ENCODE data around the gene CTAG2.
"Not testable (repeated sequence)": the region's sequence is repeated elsewhere in the genome, so short reads cannot be mapped to it uniquely, and the experiment has no call there.

CTAG2 gene

GRCh38 chrX:154645745-154646378 lies 7.5 kb downstream of the CTAG2 start:
- DNase-seq (ENCODE audit: low spot score): not testable (repeated sequence)

DNA sequence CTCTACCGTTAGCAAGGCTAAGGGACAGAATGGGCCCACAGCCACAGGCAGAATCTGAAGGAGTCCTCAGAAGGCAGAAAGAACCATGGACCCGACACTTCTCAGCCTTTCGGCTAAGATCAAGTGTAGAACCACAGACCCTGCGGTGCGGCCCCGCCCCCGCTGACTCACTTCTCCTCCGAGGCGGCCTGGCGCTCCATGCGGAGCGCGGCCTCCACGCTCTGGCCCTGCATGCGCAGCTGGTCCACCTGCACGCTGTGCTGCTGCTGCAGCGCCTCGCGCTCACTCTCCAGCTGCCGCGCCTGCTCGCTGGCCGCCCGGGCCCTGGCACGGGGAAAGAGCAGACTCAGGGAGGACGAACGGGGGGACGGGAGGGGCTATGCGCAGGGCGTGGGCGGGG lies 9.7 kb downstream of the CTAG2 start:
- not testable (repeated sequence) for DNase-seq (ENCODE audit: low spot score)

GRCh38 chrX:154641740-154642139 lies 11.6 kb downstream of the CTAG2 start:
- not testable (repeated sequence) for DNase-seq (ENCODE audit: low spot score)

DNA sequence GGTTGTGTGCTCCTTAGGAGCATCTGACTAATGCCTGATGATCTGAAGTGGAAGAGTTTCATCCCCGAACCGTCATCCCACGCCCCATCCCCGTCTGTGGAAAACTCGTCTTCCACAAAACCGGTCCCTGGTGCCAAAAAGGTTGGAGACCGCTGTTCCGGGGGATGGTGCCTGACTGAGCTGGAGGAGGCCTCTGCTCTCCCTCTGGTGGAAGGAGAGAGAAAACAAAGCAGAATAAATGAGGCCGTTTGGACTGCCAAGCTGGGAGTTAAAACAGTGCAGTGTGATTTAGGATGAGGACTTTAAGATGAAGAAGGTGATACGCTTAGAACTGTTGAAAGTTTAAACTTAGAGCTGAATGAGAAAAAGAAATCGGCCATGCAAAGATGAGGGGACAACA lies 19.7 kb downstream of the CTAG2 start:
- not testable (repeated sequence) for DNase-seq (ENCODE audit: low spot score)

DNA sequence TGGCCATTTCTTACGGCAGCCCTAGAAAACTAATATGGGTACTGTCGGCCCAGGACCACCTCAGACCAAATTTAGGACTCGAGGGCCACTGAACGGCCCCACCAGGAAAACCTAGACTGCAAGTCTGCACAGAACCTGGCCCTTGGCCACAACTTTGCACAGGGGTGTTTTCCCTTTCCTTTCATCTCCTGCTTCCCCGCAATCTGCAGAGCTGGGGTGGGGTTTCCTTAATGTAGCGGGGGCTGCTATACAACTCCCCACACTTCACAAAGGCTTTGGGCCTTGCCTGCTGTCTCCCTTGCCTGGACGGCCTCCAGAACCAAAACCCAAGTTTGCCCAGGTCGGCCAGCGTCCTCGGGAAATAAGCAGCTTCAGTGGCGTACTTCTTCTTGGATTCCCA lies 22.4 kb downstream of the CTAG2 start:
- DNase-seq (ENCODE audit: low spot score): not testable (repeated sequence)

- DNase-seq (ENCODE audit: low spot score): not testable (repeated sequence)
Measured at GRCh38 chrX:154628960-154629359, 24.4 kb downstream of the CTAG2 start.

GRCh38 chrX:154620767-154621414 lies 32.5 kb downstream of the CTAG2 start:
- DNase-seq (ENCODE audit: low spot score): not testable (repeated sequence)

- DNase-seq (ENCODE audit: low spot score): not testable (repeated sequence)
Measured at GRCh38 chrX:154619182-154619581, 34.2 kb downstream of the CTAG2 start, which contains the start of gene CTAG1B. Gene CTAG1B, minus strand, starts transcription at chrX:154619282. Its CDS starts 64 bp downstream, at chrX:154619218.

GRCh38 chrX:154613586-154613985 lies 39.8 kb downstream of the CTAG2 start:
- not testable (repeated sequence) for DNase-seq (ENCODE audit: low spot score)

DNA sequence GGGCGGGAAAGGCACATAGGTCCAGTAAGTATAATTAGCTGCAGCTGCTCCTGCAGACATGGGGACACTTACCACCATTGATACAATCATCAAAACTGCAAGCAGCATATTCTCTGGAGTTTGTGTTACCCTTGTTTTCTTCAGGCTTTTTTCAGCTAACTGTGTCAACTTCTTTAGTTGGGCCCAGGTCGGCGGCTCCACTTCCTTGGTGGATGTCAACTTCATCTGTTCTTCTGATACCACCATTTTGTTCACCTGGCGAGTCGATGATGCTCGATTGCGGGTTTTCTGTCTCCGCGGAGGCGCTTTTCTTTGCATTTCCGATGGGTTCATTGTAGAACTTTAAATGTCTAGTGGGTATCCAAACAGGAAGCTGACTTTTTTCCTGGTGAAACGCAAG lies 42.2 kb downstream of the CTAG2 start:
- DNase-seq (ENCODE audit: low spot score): not testable (repeated sequence)

DNA sequence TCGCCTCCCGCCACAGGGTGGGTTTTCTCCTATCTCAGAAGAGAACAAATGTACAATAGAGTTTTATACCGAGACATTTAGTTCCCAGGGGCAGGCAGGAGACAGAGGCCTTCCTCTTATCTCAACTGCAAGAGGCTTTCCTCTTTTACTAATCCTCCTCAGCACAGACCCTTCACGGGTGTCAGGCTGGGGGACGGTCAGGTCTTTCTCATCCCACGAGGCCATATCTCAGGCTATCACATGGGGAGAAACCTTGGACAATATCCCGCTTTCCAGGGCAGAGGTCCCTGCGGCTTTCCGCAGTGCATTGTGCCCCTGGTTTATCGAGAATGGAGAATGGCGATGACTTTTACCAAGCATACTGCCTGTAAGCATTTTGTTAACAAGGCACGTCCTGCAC lies 44.6 kb downstream of the CTAG2 start:
- DNase-seq (ENCODE audit: low spot score): not testable (repeated sequence)

DNA sequence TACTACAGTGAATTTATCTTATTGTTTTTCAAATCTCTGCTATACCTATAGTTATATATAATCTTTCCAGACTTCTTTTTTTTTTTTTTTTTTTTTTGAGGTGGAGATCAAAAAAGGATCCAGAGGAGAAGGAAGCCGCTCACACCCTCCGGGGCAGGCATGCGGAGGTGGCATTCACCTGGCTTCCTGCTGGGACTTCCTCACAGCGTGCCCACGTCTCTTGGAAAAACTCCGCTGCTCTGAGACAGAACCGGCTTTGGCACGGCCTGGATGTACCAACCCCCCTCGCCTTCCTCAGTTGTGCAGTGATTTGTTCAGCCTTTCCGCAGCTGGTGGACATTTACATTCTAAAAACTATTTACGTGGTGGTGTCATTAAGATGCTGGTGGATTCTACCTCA lies 45.4 kb downstream of the CTAG2 start:
- not testable (repeated sequence) for DNase-seq (ENCODE audit: low spot score)

- no peak for DNase-seq (ENCODE audit: low spot score)
Measured at GRCh38 chrX:154607370-154607769, 46.0 kb downstream of the CTAG2 start.

DNA sequence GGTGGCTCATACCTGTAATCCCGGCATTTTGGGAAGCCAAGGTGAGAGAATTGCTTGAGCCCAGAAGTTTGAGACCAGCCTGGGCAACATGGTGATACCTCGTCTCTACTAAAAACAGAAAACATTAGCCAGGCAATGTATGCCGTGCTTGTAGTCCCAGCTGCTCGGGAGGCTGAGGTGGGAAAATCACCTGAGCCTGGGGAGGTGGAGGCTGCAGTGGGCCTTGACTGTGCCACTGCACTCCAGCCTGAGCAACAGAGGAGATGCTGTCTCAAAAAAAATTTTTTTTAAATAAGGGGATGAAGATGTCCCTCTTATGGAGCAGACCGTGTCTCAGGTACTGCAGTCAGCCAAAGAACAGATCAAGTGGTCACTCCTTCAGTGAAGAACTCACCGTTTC lies 47.8 kb downstream of the CTAG2 start:
- no peak for DNase-seq (ENCODE audit: low spot score)

DNA sequence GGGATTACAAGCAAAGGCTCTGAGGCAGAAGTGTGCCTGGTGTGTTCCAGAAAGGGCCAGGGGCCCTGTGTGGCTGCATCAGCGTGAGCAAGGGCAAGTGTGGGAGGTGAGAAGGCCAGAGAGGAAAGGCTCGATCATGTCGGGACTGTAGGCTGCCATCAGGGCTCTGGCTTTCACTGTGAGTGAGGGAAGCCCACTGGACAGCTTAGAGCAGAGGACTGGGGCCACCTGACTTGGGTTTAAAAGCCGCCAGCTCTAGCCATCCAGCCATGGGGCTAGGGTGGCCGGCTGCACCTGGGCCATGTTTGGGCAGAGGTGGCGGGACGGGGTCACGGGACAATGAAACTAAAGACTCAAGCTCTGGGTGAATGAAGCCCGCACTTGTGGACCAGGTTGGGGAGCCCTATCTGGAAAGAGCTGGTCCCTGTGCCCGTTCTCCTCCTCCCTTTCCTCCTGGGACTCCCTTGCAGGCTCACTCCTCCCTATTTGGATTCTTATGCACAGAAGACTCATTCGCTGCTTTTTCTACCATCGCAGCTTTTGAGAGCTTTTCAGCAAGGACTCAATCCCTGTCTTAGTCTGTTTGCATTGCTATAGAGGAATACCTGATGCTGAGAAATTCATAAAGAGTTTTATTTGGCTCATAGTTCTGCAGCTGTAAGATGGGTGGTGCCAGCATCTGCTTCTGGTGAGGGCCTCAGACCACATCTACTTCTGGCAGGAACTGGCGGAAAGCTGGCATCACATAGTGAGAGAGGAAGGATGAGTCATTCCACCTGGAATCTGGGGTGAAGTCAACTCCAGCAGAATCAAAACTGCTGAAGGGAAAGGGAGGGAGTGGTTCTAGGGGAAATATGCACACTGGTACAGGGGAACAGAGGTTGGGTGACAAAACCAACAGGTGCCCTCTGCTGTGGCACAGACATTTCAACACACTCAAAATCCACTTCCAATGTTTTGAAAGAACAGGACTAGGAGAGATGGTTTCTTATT lies 49.6 kb downstream of the CTAG2 start:
- peak; percentile 50 for DNase-seq (ENCODE audit: low spot score)

GRCh38 chrX:154602766-154603437 lies 50.5 kb downstream of the CTAG2 start:
- DNase-seq (ENCODE audit: low spot score): no peak

- DNase-seq (ENCODE audit: low spot score): no peak
Measured at GRCh38 chrX:154602226-154602625, 51.2 kb downstream of the CTAG2 start.
